GM21381 (cell line): ENCODE results near the gene ARHGAP42.
A peak's percentile ranks its signal among the peaks of the same experiment; 100 is the strongest.
"Not testable (repeated sequence)": the region's sequence is repeated elsewhere in the genome, so short reads cannot be mapped to it uniquely, and the experiment has no call there.

Source experiments
- ATAC-seq: cut with Tn5 transposase; IDR thresholded peaks from one replicate; pipeline ENCODE4 v1.9.1; 2021; ENCODE audit warnings: mild to moderate bottlenecking, moderate library complexity; ENCODE audit not compliant: unreplicated experiment

The ARHGAP42 gene

GRCh38 chr11:100863080-100863581 is 176.0 kb downstream of the ARHGAP42 start:
- ATAC-seq: peak; percentile 74

GRCh38 chr11:100865443-100866065 is 178.5 kb downstream of the ARHGAP42 start:
- ATAC-seq: no peak

- ATAC-seq: no peak
Measured at GRCh38 chr11:100866453-100866852, 179.4 kb downstream of the ARHGAP42 start.

GRCh38 chr11:100867606-100868005 is 180.5 kb downstream of the ARHGAP42 start:
- ATAC-seq: no peak

- no peak for ATAC-seq
Measured at GRCh38 chr11:100869328-100869727, 182.2 kb downstream of the ARHGAP42 start.

- no peak for ATAC-seq
Measured at GRCh38 chr11:100870138-100870537, 183.1 kb downstream of the ARHGAP42 start.

GRCh38 chr11:100872951-100873740 is 186.1 kb downstream of the ARHGAP42 start:
- ATAC-seq: no peak

GRCh38 chr11:100874203-100874602 is 187.1 kb downstream of the ARHGAP42 start:
- ATAC-seq: no peak

GRCh38 chr11:100875521-100875869 is 188.4 kb downstream of the ARHGAP42 start:
- ATAC-seq: no peak

- peak; percentile 66 for ATAC-seq
Measured at GRCh38 chr11:100876815-100877520, 189.9 kb downstream of the ARHGAP42 start.

- ATAC-seq: no peak
Measured at GRCh38 chr11:100878474-100878873, 191.4 kb downstream of the ARHGAP42 start.

- no peak for ATAC-seq
Measured at GRCh38 chr11:100882957-100883356, 195.9 kb downstream of the ARHGAP42 start.

GRCh38 chr11:100883830-100884229 is 196.7 kb downstream of the ARHGAP42 start:
- ATAC-seq: no peak

GRCh38 chr11:100887659-100888058 is 200.6 kb downstream of the ARHGAP42 start:
- no peak for ATAC-seq

GRCh38 chr11:100888836-100889235 is 201.7 kb downstream of the ARHGAP42 start:
- no peak for ATAC-seq

- ATAC-seq: no peak
Measured at GRCh38 chr11:100889758-100890157, 202.7 kb downstream of the ARHGAP42 start.

- no peak for ATAC-seq
Measured at GRCh38 chr11:100890789-100891188, 203.7 kb downstream of the ARHGAP42 start.

GRCh38 chr11:100892886-100893285 is 205.8 kb downstream of the ARHGAP42 start:
- no peak for ATAC-seq

GRCh38 chr11:100895449-100895848 is 208.4 kb downstream of the ARHGAP42 start:
- ATAC-seq: no peak

GRCh38 chr11:100895976-100896375 is 208.9 kb downstream of the ARHGAP42 start:
- not testable (repeated sequence) for ATAC-seq

- ATAC-seq: not testable (repeated sequence)
Measured at GRCh38 chr11:100901471-100901870, 214.4 kb downstream of the ARHGAP42 start.
